HCEC 1CT (cell line): Measurements from ENCODE around the gene HTR1B.

Source experiments
- DNase-seq: peaks from one replicate; pipeline ENCODE4 v3.0.0-alpha.2; 2017

The HTR1B gene

GRCh38 chr6:77455271-77455670, 8.0 kb downstream of the HTR1B start:
- DNase-seq, result peak; percentile 64

GRCh38 chr6:77454386-77454785, 8.9 kb downstream of the HTR1B start:
- peak; percentile 17 for DNase-seq

GRCh38 chr6:77451466-77451865, 11.8 kb downstream of the HTR1B start:
- no peak for DNase-seq

GRCh38 chr6:77450924-77451323, 12.4 kb downstream of the HTR1B start:
- DNase-seq, result peak; percentile 75

- DNase-seq, result peak; percentile 50
Measured at GRCh38 chr6:77448546-77448945, 14.7 kb downstream of the HTR1B start.

- peak; percentile 94 for DNase-seq
Measured at GRCh38 chr6:77447254-77447653, 16.0 kb downstream of the HTR1B start.

- DNase-seq, result no peak
Measured at GRCh38 chr6:77446249-77446648, 17.0 kb downstream of the HTR1B start.

GRCh38 chr6:77445214-77445613, 18.1 kb downstream of the HTR1B start:
- no peak for DNase-seq

GRCh38 chr6:77440206-77440976, 22.9 kb downstream of the HTR1B start:
- peak; percentile 73 for DNase-seq

- DNase-seq, result no peak
Measured at GRCh38 chr6:77433888-77434287, 29.4 kb downstream of the HTR1B start.

- DNase-seq, result no peak
Measured at GRCh38 chr6:77430504-77430903, 32.8 kb downstream of the HTR1B start.

GRCh38 chr6:77425671-77426070, 37.6 kb downstream of the HTR1B start:
- DNase-seq, result peak; percentile 25

- DNase-seq, result no peak
Measured at GRCh38 chr6:77425216-77425615, 38.1 kb downstream of the HTR1B start.

- no peak for DNase-seq
Measured at GRCh38 chr6:77424761-77425160, 38.5 kb downstream of the HTR1B start.

- DNase-seq, result no peak
Measured at GRCh38 chr6:77416839-77417238, 46.5 kb downstream of the HTR1B start.

GRCh38 chr6:77415706-77416105, 47.6 kb downstream of the HTR1B start:
- DNase-seq, result no peak
